Activated CD4-positive, alpha-beta T cell treated with anti-CD3 and anti-CD28 coated beads for 36 hours (primary cell): ENCODE data around the gene ELF2. TPM values are rescaled to one million over a fixed set of nuclear protein-coding genes. Genes with fewer than 3 reads are reported as not detected.
"Not testable (repeated sequence)": the region's sequence is repeated elsewhere in the genome, so short reads cannot be mapped to it uniquely, and the experiment has no call there.

Experiments
- ATAC-seq: fragments of 200-7000 bp; cut with Tn5 transposase; one replicate; pipeline ENCODE4 v1.10.0; 2021; ENCODE audit warnings: mild to moderate bottlenecking, moderate library complexity
- CTCF ChIA-PET: fragments of 350-600 bp; sonication (Branson Sonifier 250); formaldehyde crosslinking; loops from one replicate; lab custom pipeline; 2021; ENCODE audit warnings: antibody characterized with exemption; lab: Charles Lee
- POLR2A ChIA-PET: fragments of 350-600 bp; sonication (Branson Sonifier 250); formaldehyde crosslinking; loops from one replicate; lab custom pipeline; 2021; ENCODE audit warnings: antibody characterized with exemption, inconsistent platforms; lab: Charles Lee
- DNase-seq: peaks from one replicate; pipeline ENCODE4 v3.0.0-alpha.2; 2020
- H3K27ac Mint-ChIP-seq: one replicate; pipeline ENCODE4 v1.8.0; 2021; ENCODE audit warnings: mixed read lengths
- H3K27me3 Mint-ChIP-seq: one replicate; pipeline ENCODE4 v1.8.0; 2021; ENCODE audit warnings: mixed read lengths
- H3K36me3 Mint-ChIP-seq: one replicate; pipeline ENCODE4 v1.8.0; 2021; ENCODE audit warnings: low read depth, mixed read lengths
- H3K4me1 Mint-ChIP-seq: one replicate; pipeline ENCODE4 v1.8.0; 2021; ENCODE audit warnings: mixed read lengths
- H3K4me3 Mint-ChIP-seq: one replicate; pipeline ENCODE4 v1.8.0; 2021; ENCODE audit warnings: mild to moderate bottlenecking, moderate library complexity, mixed read lengths
- H3K9me3 Mint-ChIP-seq: one replicate; pipeline ENCODE4 v1.8.0; 2021; ENCODE audit warnings: low read depth, mixed read lengths
- intact Hi-C, 2 experiments: fragments of 100-400 bp; cut with DNase I in 1 of 2; cut with micrococcal nuclease in 1 of 2; formaldehyde crosslinking; loops; one replicate each; pipeline versions ENCODE4 v1.14.2 to v1.15.1; 2022 to 2024; cut with DNase I, micrococcal nuclease
- total RNA-seq, 2 experiments: library from RNA; stranded (reverse); gene quantifications; one replicate each; pipeline ENCODE4 v1.2.3, GENCODE V29; 2021

The ELF2 gene
- total RNA-seq, 2 experiments from 2014 or later: 26.2 to 33.4 TPM

DNA sequence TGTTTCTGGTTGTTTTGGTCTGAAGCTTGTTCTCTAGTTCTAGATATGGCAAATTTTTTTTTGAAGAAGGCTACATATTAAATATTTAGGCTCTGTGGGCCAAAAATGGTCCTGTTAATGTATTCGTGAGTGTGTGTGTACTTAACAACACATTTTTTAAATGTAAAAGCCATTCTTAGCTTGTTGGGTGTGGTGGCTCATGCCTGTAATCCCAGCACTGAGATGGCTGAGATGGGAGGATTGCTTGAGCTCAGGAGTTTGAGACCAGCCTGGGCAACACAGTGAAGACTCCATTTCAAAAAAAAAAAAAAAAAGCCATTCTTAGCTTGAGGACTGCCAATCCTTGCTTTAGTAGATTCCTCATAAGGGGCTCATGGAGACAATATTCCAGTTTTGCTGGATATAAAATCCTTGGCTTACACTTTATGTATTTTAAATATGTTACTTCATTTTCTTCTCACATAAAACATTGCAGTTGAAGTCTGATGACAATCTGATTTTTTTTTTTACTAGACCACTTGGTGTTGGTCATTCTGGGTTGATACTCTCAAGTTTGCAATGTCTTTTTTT is 138.1 kb downstream of the ELF2 start:
- Mint-ChIP-seq H3K36me3 (peaks cover 34% of the 10 kb centered on the region), H3K4me3 (no peak overlapping the region), H3K27ac (no peak overlapping the region), H3K4me1 (peaks cover 5% of the 10 kb centered on the region), H3K9me3 (no peaks in the 10 kb centered on the region), H3K27me3 (no peaks in the 10 kb centered on the region)
- DNase-seq (no peak), ATAC-seq (no peak)
- ChIA-PET POLR2A (no interaction called here), CTCF (interaction anchor here (0.7 to 1.8 kb wide), 2 partner anchors 9 to 1320 kb away, joined by 3 to 15 read pairs; no protein-coding TSS in a partner anchor)
- intact Hi-C loops: no loop called here

- Mint-ChIP-seq H3K9me3 (no peaks in the 10 kb centered on the region), H3K4me3 (no peak overlapping the region), H3K27ac (no peak overlapping the region), H3K36me3 (peaks cover 28% of the 10 kb centered on the region), H3K4me1 (peaks cover 5% of the 10 kb centered on the region), H3K27me3 (no peaks in the 10 kb centered on the region)
- ChIA-PET CTCF (interaction anchor here (2.2 kb wide), 1 partner anchor 10 kb away, joined by 6 read pairs; no protein-coding TSS in a partner anchor), POLR2A (no interaction called here)
- ATAC-seq (no peak), DNase-seq (no peak)
- intact Hi-C loops: no loop called here
Measured at GRCh38 chr4:139036885-139037284, 140.1 kb downstream of the ELF2 start.

GRCh38 chr4:139035650-139036049 is 141.4 kb downstream of the ELF2 start:
- Mint-ChIP-seq H3K27ac (no peak overlapping the region), H3K36me3 (peaks cover 28% of the 10 kb centered on the region), H3K4me1 (peaks cover 5% of the 10 kb centered on the region), H3K9me3 (no peaks in the 10 kb centered on the region), H3K27me3 (no peaks in the 10 kb centered on the region), H3K4me3 (no peak overlapping the region)
- intact Hi-C loops: no loop called here
- ChIA-PET CTCF (interaction anchor here (2.2 kb wide), 1 partner anchor 8 kb away, joined by 6 read pairs; no protein-coding TSS in a partner anchor), POLR2A (interaction anchor here (0.8 kb wide), 1 partner anchor 21 kb away, joined by 3 read pairs; no protein-coding TSS in a partner anchor)
- ATAC-seq: no peak
- no peak for DNase-seq

GRCh38 chr4:139030614-139031235 is 146.3 kb downstream of the ELF2 start:
- CTCF ChIA-PET: interaction anchor here (0.6 to 4.5 kb wide), 57 partner anchors 8 to 573 kb away, joined by 3 to 45 read pairs (median 4); partner anchors contain the start of genes NAA15, NDUFC1 and NOCT
- Mint-ChIP-seq H3K27ac (peak overlapping the region; percentile 3), H3K4me1 (peaks cover 8% of the 10 kb centered on the region), H3K4me3 (no peak overlapping the region), H3K9me3 (no peaks in the 10 kb centered on the region), H3K27me3 (no peaks in the 10 kb centered on the region), H3K36me3 (peaks cover 17% of the 10 kb centered on the region)
- intact Hi-C loops: loop anchor here (1.0 to 5.0 kb wide), 8 partner anchors 52 to 622 kb away; partner anchors contain the start of gene ELF2 (in 1 of the 2)
- DNase-seq (peak; percentile 83), ATAC-seq (peak; percentile 76)
- POLR2A ChIA-PET: interaction anchor here (0.5 to 1.0 kb wide), 6 partner anchors 12 to 847 kb away, joined by 3 to 14 read pairs (median 4); no protein-coding TSS in a partner anchor

- intact Hi-C loops: loop anchor here (1.0 to 5.0 kb wide), 8 partner anchors 53 to 622 kb away; partner anchors contain the start of gene ELF2 (in 1 of the 2)
- H3K4me3 Mint-ChIP-seq, H3K27ac Mint-ChIP-seq, H3K9me3 Mint-ChIP-seq, H3K4me1 Mint-ChIP-seq, DNase-seq, H3K27me3 Mint-ChIP-seq, ATAC-seq: not testable (repeated sequence)
- POLR2A ChIA-PET: interaction anchor here (0.7 to 1.0 kb wide), 3 partner anchors 11 to 266 kb away, joined by 3 to 4 read pairs (median 3); no protein-coding TSS in a partner anchor
- CTCF ChIA-PET: interaction anchor here (0.6 to 4.5 kb wide), 57 partner anchors 9 to 574 kb away, joined by 3 to 45 read pairs (median 4); partner anchors contain the start of genes NAA15, NDUFC1 and NOCT
- peaks cover 13% of the 10 kb centered on the region for H3K36me3 Mint-ChIP-seq
Measured at GRCh38 chr4:139029866-139030363, 147.1 kb downstream of the ELF2 start.

GRCh38 chr4:139028191-139028661 is 148.8 kb downstream of the ELF2 start:
- no peak for ATAC-seq
- H3K36me3 Mint-ChIP-seq: peaks cover 10% of the 10 kb centered on the region
- no peaks in the 10 kb centered on the region for H3K9me3 Mint-ChIP-seq
- H3K27me3 Mint-ChIP-seq: no peaks in the 10 kb centered on the region
- no peak for DNase-seq
- H3K4me1 Mint-ChIP-seq: peaks cover 5% of the 10 kb centered on the region
- peak overlapping the region; percentile 10 for H3K27ac Mint-ChIP-seq
- H3K4me3 Mint-ChIP-seq: no peak overlapping the region
- ChIA-PET POLR2A (interaction anchor here (1.7 kb wide), 1 partner anchor 9 kb away, joined by 5 read pairs; no protein-coding TSS in a partner anchor), CTCF (interaction anchor here (0.5 to 4.5 kb wide), 11 partner anchors 8 to 268 kb away, joined by 3 to 45 read pairs (median 4); partner anchors contain the start of gene NOCT)
- intact Hi-C loops: no loop called here

DNA sequence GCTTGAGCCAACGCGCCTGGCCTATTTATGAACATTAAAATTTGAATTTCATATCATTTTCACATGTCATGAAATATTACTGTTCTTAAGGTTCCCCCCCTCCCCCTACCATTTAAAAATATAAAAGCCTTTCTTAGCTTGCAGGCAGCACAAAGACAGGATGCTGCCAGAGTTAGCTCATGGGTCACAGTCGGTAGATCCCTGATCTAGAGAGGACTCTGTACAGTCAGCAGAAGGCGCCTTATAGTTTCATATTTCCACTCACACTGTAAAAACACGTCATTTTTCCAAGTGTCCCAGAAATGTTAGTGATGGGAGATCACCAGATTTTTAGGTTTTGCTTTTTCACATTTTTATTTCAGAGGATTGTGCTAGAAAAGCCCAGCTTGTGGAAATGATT is 149.2 kb downstream of the ELF2 start:
- H3K4me1 Mint-ChIP-seq: peaks cover 5% of the 10 kb centered on the region
- H3K27me3 Mint-ChIP-seq: no peaks in the 10 kb centered on the region
- ChIA-PET CTCF (interaction anchor here (0.5 to 4.5 kb wide), 8 partner anchors 8 to 268 kb away, joined by 3 to 45 read pairs (median 5); partner anchors contain the start of gene NOCT), POLR2A (interaction anchor here (1.7 kb wide), 1 partner anchor 9 kb away, joined by 5 read pairs; no protein-coding TSS in a partner anchor)
- ATAC-seq (no peak), DNase-seq (no peak)
- no peak overlapping the region for H3K4me3 Mint-ChIP-seq
- no peaks in the 10 kb centered on the region for H3K9me3 Mint-ChIP-seq
- H3K36me3 Mint-ChIP-seq: peaks cover 10% of the 10 kb centered on the region
- intact Hi-C loops: no loop called here
- H3K27ac Mint-ChIP-seq: no peak overlapping the region

DNA sequence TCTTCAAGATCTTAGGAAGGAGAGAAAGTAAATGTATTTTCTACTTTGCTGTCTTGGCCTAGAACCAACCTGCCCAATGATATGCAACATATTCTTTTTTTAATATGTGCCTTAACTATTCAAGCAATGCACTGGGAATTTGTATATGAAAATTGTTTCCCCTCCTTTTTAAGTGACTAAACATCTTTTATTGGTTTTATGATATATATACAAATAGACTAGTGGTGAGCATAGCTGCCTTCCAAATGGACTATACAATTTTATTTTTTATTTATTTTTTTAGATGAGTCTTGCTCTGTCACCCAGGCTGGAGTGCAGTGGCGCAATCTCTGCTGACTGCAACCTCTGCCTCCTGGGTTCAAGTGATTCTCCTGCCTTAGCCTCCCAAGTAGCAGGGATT is 151.2 kb downstream of the ELF2 start:
- Mint-ChIP-seq H3K4me3 (no peak overlapping the region), H3K27ac (no peak overlapping the region), H3K9me3 (no peaks in the 10 kb centered on the region), H3K36me3 (peaks cover 12% of the 10 kb centered on the region), H3K4me1 (peaks cover 7% of the 10 kb centered on the region), H3K27me3 (no peaks in the 10 kb centered on the region)
- ChIA-PET CTCF (interaction anchor here (1.1 to 1.2 kb wide), 2 partner anchors 27 to 52 kb away, joined by 3 to 4 read pairs; no protein-coding TSS in a partner anchor), POLR2A (no interaction called here)
- intact Hi-C loops: no loop called here
- DNase-seq: no peak
- ATAC-seq: no peak

GRCh38 chr4:139024686-139025085 is 152.3 kb downstream of the ELF2 start:
- ChIA-PET CTCF (interaction anchor here (0.9 kb wide), 1 partner anchor 11 kb away, joined by 3 read pairs; no protein-coding TSS in a partner anchor), POLR2A (no interaction called here)
- Mint-ChIP-seq H3K27me3 (no peaks in the 10 kb centered on the region), H3K27ac (no peak overlapping the region), H3K4me3 (no peak overlapping the region), H3K4me1 (peaks cover 11% of the 10 kb centered on the region), H3K36me3 (peaks cover 15% of the 10 kb centered on the region), H3K9me3 (no peaks in the 10 kb centered on the region)
- ATAC-seq: no peak
- intact Hi-C loops: no loop called here
- DNase-seq: no peak

DNA sequence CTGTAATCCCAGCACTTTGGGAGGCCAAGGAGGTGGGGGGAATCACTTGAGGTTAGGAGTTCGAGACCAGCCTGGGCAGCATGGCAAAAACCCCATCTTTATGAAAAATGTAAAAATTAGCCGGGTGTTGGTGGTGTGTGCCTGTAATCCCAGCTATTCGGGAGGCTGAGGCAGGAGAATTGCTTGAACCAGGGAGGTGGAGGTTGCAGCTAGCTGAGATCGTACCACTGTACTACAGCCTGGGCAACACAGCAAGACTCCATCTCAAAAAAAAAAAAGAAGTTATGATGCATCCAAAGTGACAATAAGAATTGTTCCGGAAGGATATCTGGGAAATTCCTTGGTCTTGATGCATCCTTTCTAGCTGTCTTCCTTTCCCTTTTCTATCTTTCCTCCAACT is 154.2 kb downstream of the ELF2 start:
- Mint-ChIP-seq H3K4me3 (no peak overlapping the region), H3K4me1 (peaks cover 24% of the 10 kb centered on the region), H3K27me3 (no peaks in the 10 kb centered on the region), H3K9me3 (no peaks in the 10 kb centered on the region), H3K36me3 (peaks cover 21% of the 10 kb centered on the region), H3K27ac (no peak overlapping the region)
- ATAC-seq (no peak), DNase-seq (no peak)
- ChIA-PET CTCF (interaction anchor here (0.6 to 1.3 kb wide), 3 partner anchors 22 to 514 kb away, joined by 3 to 4 read pairs (median 3); no protein-coding TSS in a partner anchor), POLR2A (interaction anchor here (0.6 kb wide), 2 partner anchors 18 to 89 kb away, joined by 3 to 5 read pairs; no protein-coding TSS in a partner anchor)
- intact Hi-C loops: no loop called here

DNA sequence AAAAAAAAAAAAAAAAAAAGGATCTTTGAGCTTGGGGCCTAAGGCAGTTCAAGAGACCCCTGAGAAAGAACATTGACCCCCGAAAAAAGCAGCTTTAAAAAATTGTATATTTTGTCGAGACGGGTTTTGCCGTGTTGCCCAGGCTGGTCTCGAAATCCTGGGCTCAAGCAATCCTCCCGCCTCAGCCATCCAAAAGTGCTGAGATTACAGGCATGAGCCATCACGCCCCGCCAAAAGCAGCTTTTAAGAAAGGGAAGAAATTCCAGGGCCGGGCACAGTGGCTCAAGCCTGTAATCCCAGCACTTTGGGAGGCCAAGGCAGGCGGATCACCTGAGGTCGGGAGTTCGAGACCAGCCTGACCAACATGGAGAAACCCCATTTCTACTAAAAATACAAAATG is 155.9 kb downstream of the ELF2 start:
- H3K27ac Mint-ChIP-seq, POLR2A ChIA-PET, H3K9me3 Mint-ChIP-seq, intact Hi-C loops, ATAC-seq, H3K27me3 Mint-ChIP-seq, H3K4me3 Mint-ChIP-seq, DNase-seq: not testable (repeated sequence)
- H3K4me1 Mint-ChIP-seq: peaks cover 27% of the 10 kb centered on the region
- peaks cover 25% of the 10 kb centered on the region for H3K36me3 Mint-ChIP-seq
- CTCF ChIA-PET: interaction anchor here (4.9 kb wide), 1 partner anchor 9 kb away, joined by 45 read pairs; no protein-coding TSS in a partner anchor
